ENCODE measurements around the gene NDUFA1. TPM values are rescaled to one million over a fixed set of nuclear protein-coding genes. Genes with fewer than 3 reads are reported as not detected.
"Not testable (repeated sequence)": the region's sequence is repeated elsewhere in the genome, so short reads cannot be mapped to it uniquely, and the experiment has no call there.

NDUFA1 gene
- total RNA-seq (10 to 100 TPM; 56.3 to 60.8 (median 58.0) TPM), total RNA-seq (33.5 to 75.2 (median 45.0) reads per million in 29 experiments)
- 134 TPM for total RNA-seq (2013)

GRCh38 chrX:119871599-119872395 lies at the start of gene NDUFA1, which contains the start of gene RNF113A:
Gene NDUFA1 (plus strand): TSS chrX:119871832. CDS start chrX:119871912, 80 bp downstream.
Gene RNF113A (minus strand): TSS chrX:119871733. CDS start chrX:119871613, 120 bp downstream.
- CTCF ChIA-PET, result interaction anchor here (0.5 to 2.4 kb wide), 5 partner anchors 9 to 247 kb away, joined by 3 to 15 read pairs (median 7); partner anchors contain the start of genes RPL39 (in 1 of the 2) and UPF3B (in 1 of the 2)
- no peaks in the 10 kb centered on the region for H3K36me3 Mint-ChIP-seq
- Histone ChIP-seq H3K27ac (ENCODE audit: low read length) (peak within 1 kb of the TSS; percentile 96), H3K4me3 (ENCODE audit: control insufficient read depth in 1 of 2, extremely low read depth in 1 of 2, low read length in 1 of 2) (peak within 1 kb of the TSS; percentile 69 to 84), H3K27me3 (replicated peaks in 1 of 2; ENCODE audit: control insufficient read depth in 2 of 2, extremely low read depth in 1 of 2, insufficient read depth in 2 of 2, low read length in 1 of 2) (no peaks in the 10 kb centered on the region), H3K36me3 (ENCODE audit: control insufficient read depth in 2 of 2, extremely low read depth in 1 of 2, insufficient read depth in 1 of 2, low read length in 1 of 2) (peaks cover 0 to 16% of the 10 kb centered on the region in 2 donors), H3K4me1 (ENCODE audit: control insufficient read depth in 1 of 2, extremely low read depth in 1 of 2, insufficient read depth in 2 of 2, low read length in 2 of 2) (peaks cover 2 to 20% of the 10 kb centered on the region in 2 experiments), H3K9me3 (no peaks in the 10 kb centered on the region)
- ATAC-seq (replicated peaks in 1 of 4), result peak; percentile 90 to 95 (median 90)
- peak; percentile 62 to 92 (median 84) for DNase-seq
- H3K9me3 Mint-ChIP-seq, result no peaks in the 10 kb centered on the region
- H3K27me3 Mint-ChIP-seq, result no peaks in the 10 kb centered on the region
- H3K4me1 Mint-ChIP-seq, result peaks cover 14 to 37% (median 35%) of the 10 kb centered on the region in 3 donors
- under 1% methylated on average over 33 of the region's 62 CpGs for WGBS (ENCODE audit: insufficient coverage)
- peak within 1 kb of the TSS; percentile 93 to 100 (median 100) for H3K4me3 Mint-ChIP-seq
- peak within 1 kb of the TSS; percentile 97 to 100 for H3K27ac Mint-ChIP-seq
- POLR2A ChIA-PET, result interaction anchor here (0.6 to 3.4 kb wide), 5 partner anchors 19 to 297 kb away, joined by 5 to 28 read pairs (median 7); partner anchors contain the start of genes RPL39 (in 2 of the 2), UBE2A (in 1 of the 2) and UPF3B (in 1 of the 2)

- H3K4me3 ChIP-seq (ENCODE audit: control insufficient read depth in 1 of 2, extremely low read depth in 1 of 2, low read length in 1 of 2); ATAC-seq (replicated peaks in 1 of 4); POLR2A ChIA-PET; H3K27ac Mint-ChIP-seq; H3K9me3 ChIP-seq; H3K36me3 ChIP-seq (ENCODE audit: control insufficient read depth in 2 of 2, extremely low read depth in 1 of 2, insufficient read depth in 1 of 2, low read length in 1 of 2); H3K27ac ChIP-seq (ENCODE audit: low read length); H3K36me3 Mint-ChIP-seq; H3K27me3 Mint-ChIP-seq; H3K9me3 Mint-ChIP-seq; DNase-seq; H3K27me3 ChIP-seq (replicated peaks in 1 of 2; ENCODE audit: control insufficient read depth in 2 of 2, extremely low read depth in 1 of 2, insufficient read depth in 2 of 2, low read length in 1 of 2); H3K4me1 ChIP-seq (ENCODE audit: control insufficient read depth in 1 of 2, extremely low read depth in 1 of 2, insufficient read depth in 2 of 2, low read length in 2 of 2); H3K4me3 Mint-ChIP-seq: not testable (repeated sequence)
- CTCF ChIA-PET, result interaction anchor here in 1 of 2 donors (0.7 kb wide), 1 partner anchor 21 kb away, joined by 8 read pairs; no protein-coding TSS in a partner anchor
- WGBS (ENCODE audit: insufficient coverage), result no CpG with 5 or more reads among the region's 5 CpGs
- peaks cover 12 to 18% (median 17%) of the 10 kb centered on the region in 3 donors for H3K4me1 Mint-ChIP-seq
Measured at GRCh38 chrX:119824221-119824620, 47.4 kb upstream of the NDUFA1 start.

GRCh38 chrX:119826399-119826959 lies 45.2 kb upstream of the NDUFA1 start:
- peaks cover 12 to 17% (median 16%) of the 10 kb centered on the region in 3 donors for H3K4me1 Mint-ChIP-seq
- peak overlapping the region in 1 of 2 donors; percentile 28 for H3K27ac Mint-ChIP-seq
- POLR2A ChIA-PET, result no interaction called here

GRCh38 chrX:119828446-119828845 lies 43.2 kb upstream of the NDUFA1 start:
- no peak overlapping the region for H3K4me3 Mint-ChIP-seq
- peaks cover 0 to 8% (median 5%) of the 10 kb centered on the region in 3 donors for H3K4me1 Mint-ChIP-seq
- H3K9me3 Mint-ChIP-seq, result no peaks in the 10 kb centered on the region
- Histone ChIP-seq H3K27ac (ENCODE audit: low read length) (no peak overlapping the region), H3K4me1 (ENCODE audit: control insufficient read depth in 1 of 2, extremely low read depth in 1 of 2, insufficient read depth in 2 of 2, low read length in 2 of 2) (no peaks in the 10 kb centered on the region), H3K36me3 (ENCODE audit: control insufficient read depth in 2 of 2, extremely low read depth in 1 of 2, insufficient read depth in 1 of 2, low read length in 1 of 2) (peaks cover 0 to 12% of the 10 kb centered on the region in 2 donors), H3K9me3 (no peaks in the 10 kb centered on the region), H3K27me3 (replicated peaks in 1 of 2; ENCODE audit: control insufficient read depth in 2 of 2, extremely low read depth in 1 of 2, insufficient read depth in 2 of 2, low read length in 1 of 2) (no peaks in the 10 kb centered on the region), H3K4me3 (ENCODE audit: control insufficient read depth in 1 of 2, extremely low read depth in 1 of 2, low read length in 1 of 2) (no peak overlapping the region)
- WGBS (ENCODE audit: insufficient coverage), result no CpG with 5 or more reads among the region's 5 CpGs
- POLR2A ChIA-PET, result no interaction called here
- ATAC-seq (replicated peaks in 1 of 4) (no peak), DNase-seq (no peak)
- no peak overlapping the region for H3K27ac Mint-ChIP-seq
- H3K36me3 Mint-ChIP-seq, result peaks cover 24% of the 10 kb centered on the region
- H3K27me3 Mint-ChIP-seq, result peaks cover 0 to 3% of the 10 kb centered on the region in 2 donors
- CTCF ChIA-PET, result interaction anchor here in 1 of 2 donors (0.6 to 0.7 kb wide), 2 partner anchors 15 to 1256 kb away, joined by 6 read pairs; no protein-coding TSS in a partner anchor

More at GRCh38 chrX:119826399-119826959, 45.2 kb upstream of the NDUFA1 start:
- no peaks in the 10 kb centered on the region for H3K9me3 Mint-ChIP-seq
- H3K36me3 Mint-ChIP-seq, result peaks cover 19% of the 10 kb centered on the region
- H3K4me1 ChIP-seq (ENCODE audit: control insufficient read depth in 1 of 2, extremely low read depth in 1 of 2, insufficient read depth in 2 of 2, low read length in 2 of 2), result peaks cover 0 to 1% of the 10 kb centered on the region in 2 experiments
- no peak overlapping the region for H3K27ac ChIP-seq (ENCODE audit: low read length)
- peaks cover 0 to 1% of the 10 kb centered on the region in 2 donors for H3K36me3 ChIP-seq (ENCODE audit: control insufficient read depth in 2 of 2, extremely low read depth in 1 of 2, insufficient read depth in 1 of 2, low read length in 1 of 2)
- H3K9me3 ChIP-seq, result no peaks in the 10 kb centered on the region
- H3K27me3 ChIP-seq (replicated peaks in 1 of 2; ENCODE audit: control insufficient read depth in 2 of 2, extremely low read depth in 1 of 2, insufficient read depth in 2 of 2, low read length in 1 of 2), result no peaks in the 10 kb centered on the region
- DNase-seq (no peak), ATAC-seq (replicated peaks in 1 of 4) (no peak)
- H3K4me3 ChIP-seq (ENCODE audit: control insufficient read depth in 1 of 2, extremely low read depth in 1 of 2, low read length in 1 of 2), result no peak overlapping the region
- peaks cover 0 to 3% of the 10 kb centered on the region in 2 donors for H3K27me3 Mint-ChIP-seq
- no peak overlapping the region for H3K4me3 Mint-ChIP-seq
- CTCF ChIA-PET, result no interaction called here
- no CpG with 5 or more reads among the region's 7 CpGs for WGBS (ENCODE audit: insufficient coverage)

- no peak overlapping the region for H3K27ac ChIP-seq (ENCODE audit: low read length)
- H3K27me3 ChIP-seq (replicated peaks in 1 of 2; ENCODE audit: control insufficient read depth in 2 of 2, extremely low read depth in 1 of 2, insufficient read depth in 2 of 2, low read length in 1 of 2), result no peaks in the 10 kb centered on the region
- Mint-ChIP-seq H3K4me1 (no peaks in the 10 kb centered on the region), H3K4me3 (no peak overlapping the region), H3K27me3 (peaks cover 0 to 8% of the 10 kb centered on the region in 2 donors), H3K9me3 (no peaks in the 10 kb centered on the region), H3K27ac (no peak overlapping the region), H3K36me3 (peaks cover 38% of the 10 kb centered on the region)
- no peak for DNase-seq
- H3K4me1 ChIP-seq (ENCODE audit: control insufficient read depth in 1 of 2, extremely low read depth in 1 of 2, insufficient read depth in 2 of 2, low read length in 2 of 2), result no peaks in the 10 kb centered on the region
- ChIA-PET POLR2A (interaction anchor here (0.6 kb wide), 2 partner anchors 43 to 116 kb away, joined by 3 to 4 read pairs; no protein-coding TSS in a partner anchor), CTCF (interaction anchor here in 1 of 2 donors (1.1 kb wide), 1 partner anchor 13 kb away, joined by 3 read pairs; no protein-coding TSS in a partner anchor)
- WGBS (ENCODE audit: insufficient coverage), result no CpG with 5 or more reads among the region's 3 CpGs
- H3K4me3 ChIP-seq (ENCODE audit: control insufficient read depth in 1 of 2, extremely low read depth in 1 of 2, low read length in 1 of 2), result no peak overlapping the region
- H3K9me3 ChIP-seq, result no peaks in the 10 kb centered on the region
- peaks cover 0 to 44% of the 10 kb centered on the region in 2 donors for H3K36me3 ChIP-seq (ENCODE audit: control insufficient read depth in 2 of 2, extremely low read depth in 1 of 2, insufficient read depth in 1 of 2, low read length in 1 of 2)
- ATAC-seq (replicated peaks in 1 of 4), result no peak
Measured at GRCh38 chrX:119833905-119834304, 37.7 kb upstream of the NDUFA1 start.
